ENCODE results near the gene TRIP13. TPM values are rescaled to one million over a fixed set of nuclear protein-coding genes. Genes with fewer than 3 reads are reported as not detected.

TRIP13 gene
- total RNA-seq, 6 experiments from 2014 or later, result 0.15 to 3.2 (median 0.70) TPM

DNA sequence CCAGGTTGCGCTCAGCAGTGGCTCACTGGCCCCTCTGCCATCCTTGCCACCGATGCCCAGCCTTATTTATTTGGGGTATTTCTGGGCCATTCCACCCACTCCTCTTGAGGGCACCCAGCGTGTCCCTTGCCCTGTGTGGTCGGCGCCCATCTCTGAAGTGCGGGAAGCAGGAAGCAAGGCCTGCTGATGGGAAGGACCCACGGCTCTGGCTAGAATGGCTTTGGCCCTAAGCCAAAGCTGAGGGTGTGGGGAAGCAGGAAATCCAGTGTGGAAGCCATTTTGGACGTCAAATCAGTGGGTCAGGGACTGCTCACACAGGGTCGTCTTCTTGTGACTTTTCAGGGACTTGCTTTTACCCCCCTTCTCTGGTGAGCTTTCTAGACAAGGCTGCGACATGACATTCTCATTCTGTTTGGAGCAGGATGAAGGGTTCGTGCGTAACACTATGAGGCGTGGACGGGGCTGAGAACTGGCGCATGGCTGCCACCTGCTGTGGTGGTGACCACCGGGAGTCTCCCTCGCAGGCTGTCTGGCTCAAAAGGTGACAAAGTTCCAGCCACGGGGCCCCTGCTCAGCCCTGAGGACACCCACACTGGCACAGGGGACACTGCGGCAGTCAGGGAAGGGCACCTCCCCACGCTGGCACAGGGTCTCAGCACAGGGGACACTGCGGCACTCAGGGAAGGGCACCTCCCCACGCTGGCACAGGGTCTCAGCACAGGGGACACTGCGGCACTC is 65.2 kb downstream of the TRIP13 start:
- Histone ChIP-seq H3K9me3 (no peaks in the 10 kb centered on the region), H3K27ac (peak overlapping the region; percentile 24 to 58 (median 33)), H3K36me3 (no peaks in the 10 kb centered on the region), H3K27me3 (no peaks in the 10 kb centered on the region), H3K4me1 (peaks cover 0 to 14% (median 9%) of the 10 kb centered on the region in 4 donors), H3K4me3 (no peak overlapping the region)
- intact Hi-C loops (cut with DNase I), result no loop called here
- TF ChIP-seq POLR2A (IDR thresholded peaks at IDR 0.05), result no peak
- TF ChIP-seq, protein P1, sequence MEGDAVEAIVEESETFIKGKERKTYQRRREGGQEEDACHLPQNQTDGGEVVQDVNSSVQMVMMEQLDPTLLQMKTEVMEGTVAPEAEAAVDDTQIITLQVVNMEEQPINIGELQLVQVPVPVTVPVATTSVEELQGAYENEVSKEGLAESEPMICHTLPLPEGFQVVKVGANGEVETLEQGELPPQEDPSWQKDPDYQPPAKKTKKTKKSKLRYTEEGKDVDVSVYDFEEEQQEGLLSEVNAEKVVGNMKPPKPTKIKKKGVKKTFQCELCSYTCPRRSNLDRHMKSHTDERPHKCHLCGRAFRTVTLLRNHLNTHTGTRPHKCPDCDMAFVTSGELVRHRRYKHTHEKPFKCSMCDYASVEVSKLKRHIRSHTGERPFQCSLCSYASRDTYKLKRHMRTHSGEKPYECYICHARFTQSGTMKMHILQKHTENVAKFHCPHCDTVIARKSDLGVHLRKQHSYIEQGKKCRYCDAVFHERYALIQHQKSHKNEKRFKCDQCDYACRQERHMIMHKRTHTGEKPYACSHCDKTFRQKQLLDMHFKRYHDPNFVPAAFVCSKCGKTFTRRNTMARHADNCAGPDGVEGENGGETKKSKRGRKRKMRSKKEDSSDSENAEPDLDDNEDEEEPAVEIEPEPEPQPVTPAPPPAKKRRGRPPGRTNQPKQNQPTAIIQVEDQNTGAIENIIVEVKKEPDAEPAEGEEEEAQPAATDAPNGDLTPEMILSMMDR (IDR thresholded peaks at IDR 0.05), result no peak
- no peak for DNase-seq
- ATAC-seq, result peak in 1 of 4 donors; percentile 0
- WGBS (ENCODE audit: insufficient coverage, low coverage, low lambda C conversion rate, missing lambda C conversion rate), result 58% methylated on average over 2 of the region's 23 CpGs

DNA sequence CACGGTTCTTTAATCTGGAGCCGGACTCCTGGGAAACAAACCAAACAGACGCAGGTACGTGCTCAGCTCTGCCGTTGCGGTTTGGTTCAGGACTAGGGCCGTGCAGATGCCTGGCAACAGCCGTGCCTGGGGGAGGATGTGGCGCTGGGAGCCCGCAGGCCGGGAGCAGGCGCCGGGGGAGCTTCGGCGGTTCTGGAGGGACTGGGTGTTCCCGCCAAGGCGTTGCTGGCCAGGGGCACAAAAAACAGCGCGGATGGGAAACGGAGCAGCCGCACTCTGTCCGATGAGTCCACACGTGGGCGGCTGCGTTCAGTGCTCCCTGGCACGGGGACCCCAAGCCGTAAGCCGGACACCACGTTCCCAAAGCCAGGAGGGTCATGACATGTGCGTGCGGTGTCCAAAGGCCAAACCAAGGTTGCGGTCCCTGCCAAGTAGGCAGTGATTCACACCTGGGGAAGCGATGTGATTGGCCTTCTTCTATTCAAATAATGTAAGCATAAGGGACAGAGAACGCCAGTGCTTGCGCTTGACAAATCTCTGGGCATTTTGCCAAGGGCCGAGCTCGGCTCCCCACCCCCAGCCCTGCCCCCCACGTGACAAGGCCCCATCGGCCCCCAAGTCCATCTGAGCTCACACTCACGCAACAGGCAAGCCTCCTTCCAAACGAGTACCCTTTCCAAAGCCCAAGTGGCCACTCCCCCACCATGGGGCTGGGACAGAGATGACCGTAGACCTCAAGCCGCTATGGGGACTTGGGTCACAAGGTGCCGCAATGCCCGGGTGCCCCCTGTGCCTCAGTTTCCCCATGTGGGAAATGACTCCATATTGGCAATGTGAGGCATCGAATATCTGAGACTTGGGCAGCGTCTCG is 66.3 kb downstream of the TRIP13 start:
- intact Hi-C loops (cut with DNase I), result no loop called here
- Histone ChIP-seq H3K36me3 (no peaks in the 10 kb centered on the region), H3K4me1 (peaks cover 0 to 14% (median 9%) of the 10 kb centered on the region in 4 donors), H3K27me3 (no peaks in the 10 kb centered on the region), H3K9me3 (no peaks in the 10 kb centered on the region), H3K27ac (peak overlapping the region; percentile 29 to 58 (median 33)), H3K4me3 (no peak overlapping the region)
- 40% methylated on average over 19 of the region's 48 CpGs for WGBS (ENCODE audit: insufficient coverage, low coverage, low lambda C conversion rate, missing lambda C conversion rate)
- TF ChIP-seq, protein P1 (IDR thresholded peaks at IDR 0.05), result no peak
- TF ChIP-seq POLR2A (IDR thresholded peaks at IDR 0.05), result peak; percentile 74
- DNase-seq, result peak; percentile 74 to 95 (median 84)
- peak; percentile 59 to 85 (median 68) for ATAC-seq

DNA sequence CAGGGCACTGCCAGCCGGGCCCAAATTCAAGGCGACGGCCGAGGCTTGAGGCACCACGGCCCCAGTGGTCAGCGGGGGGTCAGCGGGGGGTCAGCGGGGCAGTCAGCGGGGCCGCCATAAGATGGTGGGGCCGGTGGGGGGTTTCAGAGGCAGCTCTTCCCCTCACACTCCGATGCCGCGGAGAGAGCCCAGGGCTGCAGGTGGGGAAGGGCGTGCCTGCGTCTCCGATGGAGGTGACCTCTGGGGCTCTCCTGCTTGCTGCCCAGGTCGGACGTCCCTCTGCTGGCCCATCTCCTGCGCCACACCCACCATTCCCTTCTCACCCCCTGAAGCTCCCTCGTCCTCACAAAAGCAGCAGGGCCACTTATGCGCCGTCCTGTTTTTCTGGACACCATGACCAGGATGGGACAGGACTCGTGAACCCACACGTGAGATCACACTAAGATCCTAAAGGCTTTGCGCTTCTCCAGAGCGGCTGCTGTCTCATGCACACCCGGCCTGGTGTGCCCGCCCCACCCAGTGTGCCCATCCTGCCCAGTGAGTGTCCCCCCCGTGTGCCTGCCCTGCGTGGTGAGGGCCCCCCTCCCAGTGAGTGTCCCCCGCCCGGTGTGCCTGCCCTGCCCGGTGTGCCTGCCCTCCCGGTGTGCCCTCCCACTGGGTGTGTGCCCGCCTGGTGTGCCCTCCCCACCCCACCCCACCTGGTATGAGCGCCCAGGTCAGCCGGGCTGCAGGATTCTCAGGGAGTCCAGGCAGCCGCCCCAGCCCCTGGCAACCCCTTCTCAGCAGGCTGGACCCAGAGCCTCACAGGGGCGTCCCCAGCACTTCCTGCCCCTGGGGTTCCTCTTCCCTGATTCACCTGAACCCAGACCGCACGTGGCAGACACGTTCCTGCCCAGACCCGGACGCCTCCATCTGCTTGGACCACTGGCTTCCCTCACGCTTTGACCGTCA is 67.2 kb downstream of the TRIP13 start:
- ATAC-seq, result peak in 2 of 4 donors; percentile 1 to 24
- no peak overlapping the region for H3K4me3 ChIP-seq

More for the DNA sequence above, 67.2 kb downstream of the TRIP13 start:
- 80% methylated on average over 4 of the region's 47 CpGs for WGBS (ENCODE audit: insufficient coverage, low coverage, low lambda C conversion rate, missing lambda C conversion rate)
- peak in 1 of 3 donors; percentile 84 for DNase-seq
- no peaks in the 10 kb centered on the region for H3K9me3 ChIP-seq
- H3K27me3 ChIP-seq, result no peaks in the 10 kb centered on the region
- H3K27ac ChIP-seq, result peak overlapping the region in 1 of 3 donors; percentile 15
- TF ChIP-seq, protein P1 (IDR thresholded peaks at IDR 0.05), result no peak
- TF ChIP-seq POLR2A (IDR thresholded peaks at IDR 0.05), result no peak
- peaks cover 0 to 14% (median 9%) of the 10 kb centered on the region in 4 donors for H3K4me1 ChIP-seq
- no peaks in the 10 kb centered on the region for H3K36me3 ChIP-seq
- intact Hi-C loops (cut with DNase I), result no loop called here

Data from right lobe of liver (tissue), 6 donors.